Upper lobe of left lung (tissue), 6 donors: Measurements from ENCODE around the gene TNS1. TPM values are rescaled to one million over a fixed set of nuclear protein-coding genes. Genes with fewer than 3 reads are reported as not detected.

ENCODE experiments used
- ATAC-seq, 2 donors: fragments of 200-7000 bp; cut with Tn5 transposase; one replicate each; pipeline ENCODE4 v1.9.1; 2022; ENCODE audit warnings: mild to moderate bottlenecking in 2 of 2, moderate library complexity in 2 of 2; ENCODE audit not compliant: low FRiP score in 2 of 2
- DNase-seq, 2 donors: peaks; one replicate each; pipeline ENCODE4 v3.0.0-alpha.2; 2019 to 2020
- H3K27ac ChIP-seq, 4 donors: fragments of 200-600 bp; sonication (generic); one replicate each; pipeline ENCODE4 v1.5.1; 2016 to 2019
- H3K27me3 ChIP-seq, 4 donors: fragments of 200-600 bp; sonication (generic); one replicate each; pipeline ENCODE4 v1.5.1; 2017 to 2019
- H3K36me3 ChIP-seq, 4 donors: fragments of 200-600 bp; sonication (generic); one replicate each; pipeline ENCODE4 v1.5.1; 2016 to 2019
- H3K4me1 ChIP-seq, 4 donors: fragments of 200-600 bp; sonication (generic); one replicate each; pipeline ENCODE4 v1.5.1; 2018 to 2019
- H3K4me3 ChIP-seq, 4 donors: fragments of 200-600 bp; sonication (generic); one replicate each; pipeline ENCODE4 v1.5.1; 2017 to 2019; ENCODE audit warnings: mild to moderate bottlenecking in 2 of 4, moderate library complexity in 1 of 4
- H3K9me3 ChIP-seq, 4 donors: fragments of 200-600 bp; sonication (generic); one replicate each; pipeline ENCODE4 v1.5.1; 2018 to 2019
- EP300 ChIP-seq, 4 donors: sonication (generic); formaldehyde crosslinking; IDR thresholded peaks; one replicate each; pipeline ENCODE4 v1.5.1; 2017; ENCODE audit warnings: antibody characterized with exemption in 4 of 4, control low read depth in 2 of 4
- POLR2A ChIP-seq, 4 donors: fragments of 450-650 bp; IDR thresholded peaks; one replicate each; pipeline ENCODE4 v1.5.1; 2016 to 2017; ENCODE audit warnings: antibody characterized with exemption in 4 of 4, mild to moderate bottlenecking in 2 of 4
- POLR2AphosphoS5 ChIP-seq, 2 donors: sonication (generic); formaldehyde crosslinking; IDR thresholded peaks; one replicate each; pipeline ENCODE4 v1.5.1; 2017; ENCODE audit warnings: antibody characterized with exemption in 2 of 2
- WGBS, 2 donors: methylation state at CpG; one replicate each; pipeline ENCODE4 v1.1.5; 2017 to 2018; 5-methylcytosine and 5-hydroxymethylcytosine counted together
- total RNA-seq, 6 donors: library from RNA; depleted of rRNA in 4 of 6; stranded (reverse); fragments of >200 nt in 4 of 6; gene quantifications; one replicate each; pipeline versions ENCODE4 v1.1.0 to v1.2.1, GENCODE V29; 2016 to 2021
- TF ChIP-seq, protein P1 (sequence below), 6 experiments: fragments of 450-650 bp in 4 of 6; fragments of 200-600 bp in 2 of 6; sonication (generic) in 2 of 6; IDR thresholded peaks; one replicate each; pipeline ENCODE4 v1.5.1; 2016 to 2019; ENCODE audit warnings: antibody characterized with exemption in 6 of 6
- donor health status: DM: no; HTN: no; CAD: no; lungs with moderate emphysema.
- donor health status: DM: no; HTN: yes; CAD: no; lungs with severe emphysema.

TNS1 gene
- total RNA-seq, 6 donors from 2014 or later, result 325 to 1,095 (median 550) TPM

DNA sequence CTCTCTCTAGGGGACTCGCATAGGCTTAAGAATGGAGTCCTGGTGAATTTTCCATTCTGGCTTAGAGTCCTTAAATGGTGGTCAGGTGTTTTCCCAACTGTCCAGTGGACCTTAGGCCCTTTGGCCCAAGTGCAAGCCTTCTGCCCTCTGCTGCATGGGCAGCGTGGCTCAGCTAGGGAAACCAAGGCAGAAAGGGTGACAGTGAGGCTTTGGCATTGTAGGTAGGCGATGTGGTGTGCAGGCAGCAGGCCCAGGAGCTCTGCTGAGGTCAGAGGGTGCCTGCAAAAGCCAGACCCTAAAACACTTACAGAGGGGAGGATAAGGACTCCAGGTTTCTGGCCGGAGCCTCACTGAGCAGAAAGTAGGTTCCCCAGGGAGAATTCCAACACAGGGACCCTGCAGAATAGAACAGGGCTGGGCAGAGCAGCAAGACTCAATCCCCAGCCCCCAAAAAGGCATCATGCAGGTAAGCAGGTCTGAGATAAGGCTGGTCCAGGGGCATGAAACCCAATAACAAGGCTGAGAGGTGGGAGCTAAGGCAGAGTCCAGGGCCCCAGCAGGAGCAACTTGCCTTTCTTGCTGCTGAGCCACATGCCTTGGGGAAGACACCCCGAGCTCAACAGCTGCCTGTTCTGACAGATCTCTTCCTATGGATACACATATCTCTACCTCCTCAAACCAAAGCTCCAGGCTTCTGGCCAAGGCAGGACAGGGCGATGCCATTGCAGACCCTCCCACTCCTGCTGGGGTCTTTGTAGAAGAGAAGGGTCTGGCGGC is 199.7 kb downstream of the TNS1 start:
- DNase-seq (peak in 1 of 2 donors; percentile 12), ATAC-seq (no peak)
- no peak overlapping the region for H3K4me3 ChIP-seq
- H3K9me3 ChIP-seq, result no peaks in the 10 kb centered on the region
- peak overlapping the region in 2 of 4 donors; percentile 50 to 71 for H3K27ac ChIP-seq
- no peak for TF ChIP-seq POLR2AphosphoS5 (IDR thresholded peaks at IDR 0.05)
- no peak for TF ChIP-seq POLR2A (IDR thresholded peaks at IDR 0.05)
- TF ChIP-seq, protein P1, sequence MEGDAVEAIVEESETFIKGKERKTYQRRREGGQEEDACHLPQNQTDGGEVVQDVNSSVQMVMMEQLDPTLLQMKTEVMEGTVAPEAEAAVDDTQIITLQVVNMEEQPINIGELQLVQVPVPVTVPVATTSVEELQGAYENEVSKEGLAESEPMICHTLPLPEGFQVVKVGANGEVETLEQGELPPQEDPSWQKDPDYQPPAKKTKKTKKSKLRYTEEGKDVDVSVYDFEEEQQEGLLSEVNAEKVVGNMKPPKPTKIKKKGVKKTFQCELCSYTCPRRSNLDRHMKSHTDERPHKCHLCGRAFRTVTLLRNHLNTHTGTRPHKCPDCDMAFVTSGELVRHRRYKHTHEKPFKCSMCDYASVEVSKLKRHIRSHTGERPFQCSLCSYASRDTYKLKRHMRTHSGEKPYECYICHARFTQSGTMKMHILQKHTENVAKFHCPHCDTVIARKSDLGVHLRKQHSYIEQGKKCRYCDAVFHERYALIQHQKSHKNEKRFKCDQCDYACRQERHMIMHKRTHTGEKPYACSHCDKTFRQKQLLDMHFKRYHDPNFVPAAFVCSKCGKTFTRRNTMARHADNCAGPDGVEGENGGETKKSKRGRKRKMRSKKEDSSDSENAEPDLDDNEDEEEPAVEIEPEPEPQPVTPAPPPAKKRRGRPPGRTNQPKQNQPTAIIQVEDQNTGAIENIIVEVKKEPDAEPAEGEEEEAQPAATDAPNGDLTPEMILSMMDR (IDR thresholded peaks at IDR 0.05), result no peak
- no peak for TF ChIP-seq EP300 (IDR thresholded peaks at IDR 0.05)
- WGBS, 2 donors, result 87 to 91% methylated on average over 7 of the region's 7 CpGs
- no peaks in the 10 kb centered on the region for H3K27me3 ChIP-seq
- H3K4me1 ChIP-seq, result peaks cover 21 to 30% (median 28%) of the 10 kb centered on the region in 4 donors
- H3K36me3 ChIP-seq, result peaks cover 8 to 83% (median 50%) of the 10 kb centered on the region in 4 donors

DNA sequence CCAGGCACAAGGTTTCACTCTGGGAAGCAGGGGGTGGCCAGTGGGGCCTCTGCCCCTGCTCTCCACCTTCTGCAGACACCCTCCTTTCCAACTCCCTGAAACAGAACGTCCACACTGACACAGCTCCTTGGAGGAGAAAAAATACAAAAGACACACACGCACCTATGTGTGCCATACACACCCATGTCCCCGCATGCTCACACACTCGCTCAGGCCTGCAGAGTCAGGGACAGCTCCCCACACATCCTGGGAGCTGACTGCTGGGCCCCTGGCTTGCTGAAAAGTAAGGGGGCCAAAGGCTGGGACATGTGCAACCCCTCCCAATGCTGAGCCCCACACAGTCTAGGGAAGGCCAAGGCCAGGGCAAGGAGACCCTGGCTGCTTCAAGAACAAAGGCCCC is 200.5 kb downstream of the TNS1 start:
- TF ChIP-seq, protein P1 (IDR thresholded peaks at IDR 0.05), result no peak
- TF ChIP-seq EP300 (IDR thresholded peaks at IDR 0.05), result no peak
- peak in 1 of 2 donors; percentile 20 for TF ChIP-seq POLR2AphosphoS5 (IDR thresholded peaks at IDR 0.05)
- Histone ChIP-seq H3K4me3 (no peak overlapping the region), H3K27ac (peak overlapping the region in 2 of 4 donors; percentile 19 to 50), H3K9me3 (no peaks in the 10 kb centered on the region), H3K36me3 (peaks cover 3 to 75% (median 42%) of the 10 kb centered on the region in 4 donors), H3K4me1 (peaks cover 19 to 32% (median 26%) of the 10 kb centered on the region in 4 donors), H3K27me3 (no peaks in the 10 kb centered on the region)
- no peak for ATAC-seq
- 72 to 74% methylated on average over 4 of the region's 4 CpGs for WGBS, 2 donors
- no peak for DNase-seq

- peaks cover 18 to 29% (median 23%) of the 10 kb centered on the region in 4 donors for H3K4me1 ChIP-seq
- no peaks in the 10 kb centered on the region for H3K27me3 ChIP-seq
- no peak overlapping the region for H3K4me3 ChIP-seq
- DNase-seq (no peak), ATAC-seq (no peak)
- peaks cover 3 to 69% (median 39%) of the 10 kb centered on the region in 4 donors for H3K36me3 ChIP-seq
- H3K27ac ChIP-seq, result peak overlapping the region in 2 of 4 donors; percentile 4 to 50
- no peaks in the 10 kb centered on the region for H3K9me3 ChIP-seq
- 80 to 84% methylated on average over 8 of the region's 8 CpGs for WGBS, 2 donors
- no peak for TF ChIP-seq POLR2A (IDR thresholded peaks at IDR 0.05)
- TF ChIP-seq EP300 (IDR thresholded peaks at IDR 0.05), result no peak
- no peak for TF ChIP-seq POLR2AphosphoS5 (IDR thresholded peaks at IDR 0.05)
- TF ChIP-seq, protein P1 (IDR thresholded peaks at IDR 0.05), result no peak
Measured at GRCh38 chr2:217801711-217802110, 201.1 kb downstream of the TNS1 start.

DNA sequence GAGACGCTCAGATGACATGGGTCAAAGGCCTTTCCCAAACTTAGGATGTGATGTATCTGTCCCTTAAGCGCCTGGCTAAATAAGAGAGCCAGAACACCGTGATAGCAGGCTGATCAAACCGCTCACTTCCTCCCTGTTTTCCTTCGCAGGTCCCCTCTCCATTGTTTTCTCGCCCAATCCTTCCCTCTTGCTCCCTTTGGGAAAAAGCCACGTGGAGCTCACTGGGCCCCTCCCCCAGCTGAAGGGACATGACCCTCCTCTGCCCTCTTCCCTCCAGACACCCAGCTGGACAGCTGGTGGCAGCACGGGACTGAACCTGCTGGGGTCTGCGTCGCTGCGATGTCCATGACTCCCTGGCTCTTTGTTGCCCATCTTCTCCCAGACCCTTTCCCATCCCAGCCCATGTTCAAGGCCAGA is 201.7 kb downstream of the TNS1 start:
- DNase-seq, result no peak
- H3K4me3 ChIP-seq, result no peak overlapping the region
- H3K27ac ChIP-seq, result peak overlapping the region in 3 of 4 donors; percentile 4 to 50 (median 35)
- 40 to 49% methylated on average over 10 to 11 of the region's 11 CpGs for WGBS, 2 donors
- ATAC-seq, result no peak
- H3K9me3 ChIP-seq, result no peaks in the 10 kb centered on the region
- H3K27me3 ChIP-seq, result no peaks in the 10 kb centered on the region
- peak in 1 of 2 donors; percentile 12 for TF ChIP-seq POLR2AphosphoS5 (IDR thresholded peaks at IDR 0.05)
- TF ChIP-seq, protein P1 (IDR thresholded peaks at IDR 0.05), result no peak
- H3K4me1 ChIP-seq, result peaks cover 17 to 23% (median 21%) of the 10 kb centered on the region in 4 donors
- H3K36me3 ChIP-seq, result peaks cover 3 to 63% (median 39%) of the 10 kb centered on the region in 4 donors
